Measurements from ENCODE around the gene DCDC1. TPM values are rescaled to one million over a fixed set of nuclear protein-coding genes. Genes with fewer than 3 reads are reported as not detected.

Gene DCDC1, protein sequence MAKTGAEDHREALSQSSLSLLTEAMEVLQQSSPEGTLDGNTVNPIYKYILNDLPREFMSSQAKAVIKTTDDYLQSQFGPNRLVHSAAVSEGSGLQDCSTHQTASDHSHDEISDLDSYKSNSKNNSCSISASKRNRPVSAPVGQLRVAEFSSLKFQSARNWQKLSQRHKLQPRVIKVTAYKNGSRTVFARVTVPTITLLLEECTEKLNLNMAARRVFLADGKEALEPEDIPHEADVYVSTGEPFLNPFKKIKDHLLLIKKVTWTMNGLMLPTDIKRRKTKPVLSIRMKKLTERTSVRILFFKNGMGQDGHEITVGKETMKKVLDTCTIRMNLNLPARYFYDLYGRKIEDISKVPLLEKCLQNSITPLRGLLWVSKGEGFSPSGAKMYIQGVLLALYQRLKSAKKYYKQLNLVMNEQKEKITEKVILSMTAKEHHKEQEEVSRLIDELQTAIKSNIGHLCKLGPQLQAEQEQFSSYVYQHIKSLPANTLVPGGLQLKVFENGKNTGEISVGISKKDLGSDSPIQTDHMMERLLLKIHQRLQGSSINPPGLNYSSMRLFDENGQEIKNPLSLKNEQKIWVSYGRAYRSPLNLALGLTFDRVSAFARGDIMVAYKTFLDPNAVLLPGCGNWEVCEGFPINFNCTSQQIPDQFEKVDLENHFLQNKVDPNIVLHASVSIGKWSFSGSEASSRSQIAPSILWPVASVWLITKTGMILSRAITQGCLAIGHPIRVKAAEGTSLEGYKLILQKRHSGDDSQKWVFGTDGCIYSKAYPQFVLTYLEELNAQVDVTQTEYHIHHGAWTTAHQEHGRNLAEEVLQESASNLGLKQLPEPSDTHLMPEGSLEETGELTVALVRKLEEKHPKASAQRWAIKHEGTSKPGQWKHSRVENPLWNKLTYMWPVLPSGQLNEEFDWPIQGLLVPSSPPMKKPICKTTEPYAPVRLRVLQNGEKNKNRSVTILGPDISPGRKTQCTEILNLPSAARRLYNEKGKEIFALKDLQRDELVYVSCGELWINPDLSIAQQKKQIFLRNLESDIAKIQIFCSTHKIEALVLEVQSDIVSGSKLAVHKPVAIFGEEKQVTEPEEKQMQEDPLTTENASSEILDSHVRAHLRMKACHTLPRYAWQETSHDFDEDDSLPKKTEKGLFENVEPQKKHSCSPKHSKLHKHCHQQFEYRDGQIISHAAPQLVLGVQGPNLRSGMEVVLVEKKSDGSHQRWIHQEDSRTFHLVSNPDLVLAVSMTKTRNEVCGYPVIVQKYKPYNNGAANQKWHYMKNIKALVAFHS (N-terminal part only)
- total RNA-seq = 0.21 and 0.48 TPM in 2 replicates

DNA sequence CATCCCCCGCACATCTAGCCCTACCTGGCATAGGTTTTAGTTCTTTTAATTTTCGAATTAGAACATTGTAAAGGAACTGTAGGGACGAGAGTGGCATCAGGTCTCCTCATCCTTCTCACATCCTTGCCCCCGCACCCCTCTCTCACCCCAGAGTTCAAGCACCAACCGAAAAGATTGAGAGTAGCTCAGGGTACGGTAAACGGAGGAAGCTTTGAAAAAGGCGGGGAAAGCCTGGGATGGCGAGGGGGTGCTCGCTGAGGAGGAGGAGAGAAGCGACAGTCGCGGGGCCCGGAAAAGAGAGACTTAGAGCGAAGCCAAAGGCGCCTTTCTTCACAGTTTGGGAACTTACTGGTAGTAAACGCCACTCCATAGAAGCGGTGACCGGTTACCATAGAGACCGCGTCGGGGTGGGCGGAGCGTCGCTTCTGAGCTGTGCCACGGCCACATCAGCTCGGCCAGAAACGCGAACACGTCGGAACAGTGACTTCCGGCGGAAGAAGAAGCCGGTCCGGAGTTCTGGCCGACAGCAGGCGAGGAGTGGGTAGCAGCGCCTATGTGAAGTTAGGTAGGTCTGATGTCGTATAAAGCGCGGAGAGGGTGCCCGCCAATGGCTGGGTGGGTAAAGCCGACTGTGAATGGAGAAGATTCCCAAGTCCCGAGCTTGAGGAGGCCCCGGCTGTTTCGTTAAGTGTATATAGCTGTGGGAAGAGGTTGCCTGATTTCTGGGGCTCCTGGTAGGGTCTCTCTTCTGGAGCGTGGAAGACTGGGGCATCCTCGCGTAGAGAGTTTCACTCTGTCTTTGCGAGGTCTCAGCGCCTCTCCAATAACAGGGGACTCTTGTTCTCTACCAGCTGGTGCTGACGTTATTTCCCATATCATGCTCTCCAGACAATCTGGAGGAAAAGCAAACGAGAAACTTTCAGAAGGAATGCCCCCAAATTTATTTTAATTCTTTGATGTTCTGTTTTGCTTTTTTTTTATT, at the start of gene DCDC1, which contains the start of gene DNAJC24:
Gene DCDC1, minus strand, starts transcription at position 392 of the 982 bp plus-strand sequence. CDS start 41,459 bp downstream, outside the sequence.
Gene DNAJC24, plus strand, starts transcription at position 513 of the 982 bp plus-strand sequence. CDS start 889 bp downstream, outside the sequence.
- DNase-seq (ENCODE audit: low read depth) = peak; percentile 64
- Histone ChIP-seq H3K4me3 (ENCODE audit: low read depth, low read length) (peak within 1 kb of the TSS; percentile 58), H3K27me3 (ENCODE audit: control insufficient read depth, insufficient read depth, low read length) (no peaks in the 10 kb centered on the region), H3K36me3 (ENCODE audit: control insufficient read depth, insufficient read depth, low read length) (no peaks in the 10 kb centered on the region)
- TF ChIP-seq, protein P1, sequence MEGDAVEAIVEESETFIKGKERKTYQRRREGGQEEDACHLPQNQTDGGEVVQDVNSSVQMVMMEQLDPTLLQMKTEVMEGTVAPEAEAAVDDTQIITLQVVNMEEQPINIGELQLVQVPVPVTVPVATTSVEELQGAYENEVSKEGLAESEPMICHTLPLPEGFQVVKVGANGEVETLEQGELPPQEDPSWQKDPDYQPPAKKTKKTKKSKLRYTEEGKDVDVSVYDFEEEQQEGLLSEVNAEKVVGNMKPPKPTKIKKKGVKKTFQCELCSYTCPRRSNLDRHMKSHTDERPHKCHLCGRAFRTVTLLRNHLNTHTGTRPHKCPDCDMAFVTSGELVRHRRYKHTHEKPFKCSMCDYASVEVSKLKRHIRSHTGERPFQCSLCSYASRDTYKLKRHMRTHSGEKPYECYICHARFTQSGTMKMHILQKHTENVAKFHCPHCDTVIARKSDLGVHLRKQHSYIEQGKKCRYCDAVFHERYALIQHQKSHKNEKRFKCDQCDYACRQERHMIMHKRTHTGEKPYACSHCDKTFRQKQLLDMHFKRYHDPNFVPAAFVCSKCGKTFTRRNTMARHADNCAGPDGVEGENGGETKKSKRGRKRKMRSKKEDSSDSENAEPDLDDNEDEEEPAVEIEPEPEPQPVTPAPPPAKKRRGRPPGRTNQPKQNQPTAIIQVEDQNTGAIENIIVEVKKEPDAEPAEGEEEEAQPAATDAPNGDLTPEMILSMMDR (IDR thresholded peaks at IDR 0.05; ENCODE audit: insufficient read depth, low read length, poor library complexity, severe bottlenecking) = no peak

DNA sequence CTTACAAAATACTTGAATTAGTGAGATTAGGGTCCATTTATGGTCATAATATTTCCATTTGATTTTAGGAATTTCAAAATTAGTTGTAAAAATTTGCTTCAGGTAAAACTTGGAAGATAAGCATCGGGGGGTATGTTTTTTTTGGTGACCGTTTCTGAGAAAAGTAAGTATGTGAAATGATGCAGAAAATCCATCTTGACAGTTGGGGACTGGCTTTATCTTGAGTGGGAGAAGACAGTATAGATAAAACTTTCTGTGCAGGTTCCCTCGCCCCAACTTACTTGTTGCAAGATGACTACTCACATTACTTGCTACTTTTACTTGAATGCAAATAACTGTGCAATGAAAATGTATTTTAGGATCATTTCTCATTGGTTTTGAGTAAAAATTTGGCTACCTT, 49.6 kb upstream of the DCDC1 start:
- TF ChIP-seq, protein P1 (IDR thresholded peaks at IDR 0.05; ENCODE audit: insufficient read depth, low read length, poor library complexity, severe bottlenecking) = no peak
- no peaks in the 10 kb centered on the region for H3K36me3 ChIP-seq (ENCODE audit: control insufficient read depth, insufficient read depth, low read length)
- H3K27me3 ChIP-seq (ENCODE audit: control insufficient read depth, insufficient read depth, low read length) = no peaks in the 10 kb centered on the region
- H3K4me3 ChIP-seq (ENCODE audit: low read depth, low read length) = no peak overlapping the region
- DNase-seq (ENCODE audit: low read depth) = no peak

DNA sequence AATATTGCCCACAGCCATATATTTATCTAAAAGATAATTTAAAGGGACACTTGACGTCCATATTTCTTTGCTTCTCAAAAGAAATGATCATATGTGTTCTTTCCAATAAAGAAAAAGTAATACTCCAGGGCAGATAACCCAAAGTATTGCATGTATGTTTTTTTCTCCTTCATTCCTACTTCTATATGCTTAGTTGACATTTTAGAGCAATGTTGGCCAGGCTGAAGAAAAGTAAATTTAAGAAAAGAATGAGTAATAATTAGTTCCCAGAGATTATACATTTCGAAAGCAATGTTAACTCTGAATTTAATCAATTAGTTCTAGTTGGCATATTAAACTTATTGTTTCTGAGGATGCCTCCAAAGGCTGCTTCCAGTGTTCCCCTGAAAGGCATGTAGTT, 48.3 kb upstream of the DCDC1 start:
- Histone ChIP-seq H3K36me3 (ENCODE audit: control insufficient read depth, insufficient read depth, low read length) (no peaks in the 10 kb centered on the region), H3K4me3 (ENCODE audit: low read depth, low read length) (no peak overlapping the region)

DNA sequence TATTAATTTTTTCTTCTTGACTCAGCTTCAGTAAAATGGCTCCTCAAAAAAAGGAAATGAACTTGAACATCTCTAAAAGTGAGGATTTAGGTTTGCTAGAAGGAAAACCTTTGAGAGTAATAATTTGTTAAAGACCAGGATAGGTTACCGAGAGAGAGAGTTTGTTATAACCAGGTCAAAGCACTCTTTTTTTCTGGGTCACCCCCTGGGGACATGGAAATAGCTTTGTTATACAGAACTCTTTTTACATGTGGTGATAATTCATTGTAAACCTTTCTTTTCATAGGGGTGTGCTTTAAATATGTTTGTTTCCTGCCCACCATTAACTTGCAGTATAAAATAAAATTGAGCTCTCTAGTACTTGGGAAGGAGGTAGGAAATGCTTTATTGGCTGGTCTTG, 47.8 kb upstream of the DCDC1 start:
- DNase-seq (ENCODE audit: low read depth) = no peak
- TF ChIP-seq, protein P1 (IDR thresholded peaks at IDR 0.05; ENCODE audit: insufficient read depth, low read length, poor library complexity, severe bottlenecking) = no peak
- Histone ChIP-seq H3K4me3 (ENCODE audit: low read depth, low read length) (no peak overlapping the region), H3K36me3 (ENCODE audit: control insufficient read depth, insufficient read depth, low read length) (no peaks in the 10 kb centered on the region), H3K27me3 (ENCODE audit: control insufficient read depth, insufficient read depth, low read length) (no peaks in the 10 kb centered on the region)

More for the DNA sequence above, 48.3 kb upstream of the DCDC1 start:
- TF ChIP-seq, protein P1 (IDR thresholded peaks at IDR 0.05; ENCODE audit: insufficient read depth, low read length, poor library complexity, severe bottlenecking) = no peak
- no peak for DNase-seq (ENCODE audit: low read depth)
- H3K27me3 ChIP-seq (ENCODE audit: control insufficient read depth, insufficient read depth, low read length) = no peaks in the 10 kb centered on the region
